Thoracic aorta (tissue), 2 donors: ENCODE measurements around the gene DNAJC1. TPM values are rescaled to one million over a fixed set of nuclear protein-coding genes. Genes with fewer than 3 reads are reported as not detected.

Experiments
- ATAC-seq: fragments of 150-250 bp; one replicate; pipeline ENCODE4 v1.8.0; 2017; ENCODE audit warnings: low read depth; ENCODE audit not compliant: insufficient number of reproducible peaks, low FRiP score
- DNase-seq: peaks from one replicate; pipeline ENCODE4 v3.0.0-alpha.2; 2020; ENCODE audit warnings: low spot score
- H3K27ac ChIP-seq, 2 donors: fragments of 200-600 bp; sonication (generic); 1 replicate in 1 of 2; 2 replicates in 1 of 2; pipeline ENCODE4 v1.5.1; 2016; ENCODE audit warnings: mild to moderate bottlenecking in 2 of 2, moderate library complexity in 2 of 2
- H3K27me3 ChIP-seq: fragments of 200-600 bp; sonication (generic); replicated peaks from 2 replicates; pipeline ENCODE4 v1.6.0; 2016; ENCODE audit warnings: mild to moderate bottlenecking; ENCODE audit not compliant: insufficient read depth
- H3K36me3 ChIP-seq: fragments of 200-600 bp; sonication (generic); one replicate; pipeline ENCODE4 v1.5.1; 2016
- H3K4me1 ChIP-seq, 2 donors: fragments of 200-600 bp; sonication (generic); 1 replicate in 1 of 2; 2 replicates in 1 of 2; pipeline versions ENCODE4 v1.5.1 to v1.6.0; 2016; ENCODE audit warnings: low read depth in 2 of 2, mild to moderate bottlenecking in 1 of 2; ENCODE audit not compliant: control insufficient read depth in 1 of 2
- H3K4me3 ChIP-seq: fragments of 200-600 bp; sonication (generic); 2 replicates; pipeline ENCODE4 v1.5.1; 2016; ENCODE audit warnings: mild to moderate bottlenecking
- H3K9me3 ChIP-seq: fragments of 200-600 bp; sonication (generic); 2 replicates; pipeline ENCODE4 v1.5.1; 2016
- total RNA-seq, 2 donors: library from RNA; depleted of rRNA; stranded (reverse); fragments of >200 nt; gene quantifications; one replicate each; pipeline versions ENCODE4 v1.1.0 to v1.2.3, GENCODE V29; 2016
- TF ChIP-seq, protein P1 (sequence below): fragments of 200-600 bp; sonication (generic); IDR thresholded peaks from one replicate; pipeline ENCODE4 v1.5.1; 2019; ENCODE audit warnings: antibody characterized with exemption

Gene DNAJC1
- total RNA-seq, 2 donors from 2014 or later, result 63.1 to 156 TPM

DNA sequence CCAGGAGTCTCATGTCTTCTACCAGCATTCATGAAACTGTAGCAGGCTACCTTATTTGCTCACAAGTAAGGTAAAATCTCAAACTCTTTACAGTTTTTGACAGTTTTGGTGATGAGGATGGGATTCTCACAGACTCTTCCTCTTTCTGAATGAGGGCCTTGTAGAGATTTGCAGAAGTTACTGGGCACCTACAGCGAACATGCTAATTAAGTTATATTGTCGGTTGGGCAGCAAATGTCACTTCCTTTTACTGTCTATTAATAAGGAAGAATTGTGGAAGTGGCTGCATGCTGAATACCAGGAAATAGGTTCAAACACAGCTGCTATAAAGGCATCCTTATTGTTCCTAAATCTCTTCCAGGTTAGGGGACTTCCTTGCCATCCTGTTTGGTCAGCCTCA lies 189.6 kb downstream of the DNAJC1 start:
- no peak for ATAC-seq
- TF ChIP-seq, protein P1, sequence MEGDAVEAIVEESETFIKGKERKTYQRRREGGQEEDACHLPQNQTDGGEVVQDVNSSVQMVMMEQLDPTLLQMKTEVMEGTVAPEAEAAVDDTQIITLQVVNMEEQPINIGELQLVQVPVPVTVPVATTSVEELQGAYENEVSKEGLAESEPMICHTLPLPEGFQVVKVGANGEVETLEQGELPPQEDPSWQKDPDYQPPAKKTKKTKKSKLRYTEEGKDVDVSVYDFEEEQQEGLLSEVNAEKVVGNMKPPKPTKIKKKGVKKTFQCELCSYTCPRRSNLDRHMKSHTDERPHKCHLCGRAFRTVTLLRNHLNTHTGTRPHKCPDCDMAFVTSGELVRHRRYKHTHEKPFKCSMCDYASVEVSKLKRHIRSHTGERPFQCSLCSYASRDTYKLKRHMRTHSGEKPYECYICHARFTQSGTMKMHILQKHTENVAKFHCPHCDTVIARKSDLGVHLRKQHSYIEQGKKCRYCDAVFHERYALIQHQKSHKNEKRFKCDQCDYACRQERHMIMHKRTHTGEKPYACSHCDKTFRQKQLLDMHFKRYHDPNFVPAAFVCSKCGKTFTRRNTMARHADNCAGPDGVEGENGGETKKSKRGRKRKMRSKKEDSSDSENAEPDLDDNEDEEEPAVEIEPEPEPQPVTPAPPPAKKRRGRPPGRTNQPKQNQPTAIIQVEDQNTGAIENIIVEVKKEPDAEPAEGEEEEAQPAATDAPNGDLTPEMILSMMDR, result no peak
- no peak overlapping the region for H3K4me3 ChIP-seq

DNA sequence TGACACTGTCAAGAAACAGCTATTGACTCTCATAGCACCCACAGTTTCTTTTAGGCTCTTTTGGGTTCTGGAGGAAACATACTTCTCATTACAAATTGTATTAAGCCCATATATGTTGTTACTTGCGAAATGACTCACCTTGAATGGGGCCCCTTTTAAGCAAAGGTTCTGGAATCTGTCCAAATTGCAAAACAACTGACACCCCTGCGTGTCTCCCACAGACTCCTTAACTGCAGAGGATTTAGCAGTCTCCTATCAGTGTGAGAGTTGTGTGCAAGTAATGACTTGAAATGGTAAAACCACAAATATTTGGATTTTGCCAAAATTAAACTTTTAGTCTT lies 192.3 kb downstream of the DNAJC1 start:
- TF ChIP-seq, protein P1, result no peak
- Histone ChIP-seq H3K27me3 (no peaks in the 10 kb centered on the region), H3K9me3 (no peaks in the 10 kb centered on the region), H3K4me1 (peaks cover 0 to 2% of the 10 kb centered on the region in 2 donors), H3K27ac (no peak overlapping the region), H3K4me3 (no peak overlapping the region), H3K36me3 (no peaks in the 10 kb centered on the region)
- ATAC-seq (no peak), DNase-seq (no peak)

More for the DNA sequence above, 189.6 kb downstream of the DNAJC1 start:
- Histone ChIP-seq H3K36me3 (no peaks in the 10 kb centered on the region), H3K4me1 (no peaks in the 10 kb centered on the region), H3K27ac (no peak overlapping the region), H3K27me3 (no peaks in the 10 kb centered on the region), H3K9me3 (no peaks in the 10 kb centered on the region)
- DNase-seq, result no peak

- Histone ChIP-seq H3K27me3 (no peaks in the 10 kb centered on the region), H3K4me3 (no peak overlapping the region), H3K9me3 (no peaks in the 10 kb centered on the region), H3K36me3 (no peaks in the 10 kb centered on the region), H3K27ac (no peak overlapping the region), H3K4me1 (peaks cover 0 to 2% of the 10 kb centered on the region in 2 donors)
- no peak for DNase-seq
- no peak for ATAC-seq
- TF ChIP-seq, protein P1, result no peak
Measured at GRCh38 chr10:21810582-21811244, 192.8 kb downstream of the DNAJC1 start.

GRCh38 chr10:21808550-21808949 lies 195.0 kb downstream of the DNAJC1 start:
- Histone ChIP-seq H3K9me3 (no peaks in the 10 kb centered on the region), H3K27ac (no peak overlapping the region)
- TF ChIP-seq, protein P1, result no peak

DNA sequence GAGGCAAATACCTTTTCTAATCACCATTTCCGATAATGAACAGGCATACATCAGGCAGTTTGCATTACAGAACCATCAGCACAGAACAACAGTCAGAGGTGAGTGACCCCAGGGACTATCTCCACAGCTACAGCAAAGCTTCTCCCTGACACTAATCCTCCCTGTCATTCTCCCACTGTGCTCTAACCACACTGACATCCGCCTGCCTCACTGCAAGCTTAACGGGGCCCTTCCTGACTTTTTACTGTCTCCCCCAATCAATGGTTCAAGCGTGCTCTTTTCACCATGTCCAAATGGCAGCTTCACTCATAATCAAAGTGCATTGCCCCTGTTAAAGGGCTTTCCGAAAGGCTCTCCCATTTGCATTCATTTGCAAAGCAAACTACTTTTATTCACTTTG lies 196.3 kb downstream of the DNAJC1 start:
- no peaks in the 10 kb centered on the region for H3K9me3 ChIP-seq
- TF ChIP-seq, protein P1, result no peak
- no peak overlapping the region for H3K27ac ChIP-seq
- no peaks in the 10 kb centered on the region for H3K36me3 ChIP-seq
- H3K4me1 ChIP-seq, result peaks cover 0 to 2% of the 10 kb centered on the region in 2 donors
- ATAC-seq (no peak), DNase-seq (no peak)
- no peaks in the 10 kb centered on the region for H3K27me3 ChIP-seq
- no peak overlapping the region for H3K4me3 ChIP-seq

More at GRCh38 chr10:21808550-21808949, 195.0 kb downstream of the DNAJC1 start:
- no peak overlapping the region for H3K4me3 ChIP-seq
- DNase-seq (no peak), ATAC-seq (no peak)
- H3K4me1 ChIP-seq, result peaks cover 0 to 2% of the 10 kb centered on the region in 2 donors
- no peaks in the 10 kb centered on the region for H3K27me3 ChIP-seq
- no peaks in the 10 kb centered on the region for H3K36me3 ChIP-seq
